Liver (tissue), 9 donors: ENCODE measurements around the gene CNBP. TPM values are rescaled to one million over a fixed set of nuclear protein-coding genes. Genes with fewer than 3 reads are reported as not detected.
A peak's percentile ranks its signal among the peaks of the same experiment; 100 is the strongest.

Experiments
- DNase-seq: peaks from one replicate; pipeline ENCODE4 v3.0.0-alpha.2; 2017; ENCODE audit warnings: low spot score
- H3K27ac ChIP-seq, 2 donors: one replicate each; pipeline ENCODE4 v1.7.0; 2013; ENCODE audit warnings: inconsistent platforms in 2 of 2, low read length in 2 of 2, control low read depth in 1 of 2, low read depth in 1 of 2, mild to moderate bottlenecking in 1 of 2
- H3K27me3 ChIP-seq, 4 donors: one replicate each; pipeline versions ENCODE4 v1.6.1 to v1.7.0; 2013; ENCODE audit warnings: low read length in 3 of 4, inconsistent platforms in 1 of 4, mild to moderate bottlenecking in 1 of 4, moderate library complexity in 1 of 4; ENCODE audit not compliant: control insufficient read depth in 4 of 4, insufficient read depth in 4 of 4
- H3K36me3 ChIP-seq, 4 donors: one replicate each; pipeline versions ENCODE4 v1.6.1 to v1.7.0; 2013; ENCODE audit warnings: low read length in 3 of 4, mild to moderate bottlenecking in 3 of 4, low read depth in 1 of 4, moderate library complexity in 1 of 4; ENCODE audit not compliant: control insufficient read depth in 4 of 4, insufficient read depth in 3 of 4
- H3K4me1 ChIP-seq, 4 donors: one replicate each; pipeline versions ENCODE4 v1.6.1 to v1.7.0; 2013; ENCODE audit warnings: low read length in 3 of 4, mild to moderate bottlenecking in 3 of 4, moderate library complexity in 1 of 4; ENCODE audit not compliant: control insufficient read depth in 4 of 4, insufficient read depth in 4 of 4
- H3K4me3 ChIP-seq, 3 donors: one replicate each; pipeline versions ENCODE4 v1.6.1 to v1.7.0; 2013; ENCODE audit warnings: low read length in 3 of 3, control low read depth in 1 of 3, low read depth in 1 of 3, mild to moderate bottlenecking in 1 of 3
- H3K9ac ChIP-seq, 2 donors: one replicate each; pipeline ENCODE4 v1.7.0; 2013; ENCODE audit warnings: low read length in 2 of 2, mild to moderate bottlenecking in 2 of 2, moderate library complexity in 2 of 2, control low read depth in 1 of 2, low read depth in 1 of 2
- H3K9me3 ChIP-seq, 4 donors: one replicate each; pipeline versions ENCODE4 v1.6.1 to v1.7.0; 2013; ENCODE audit warnings: low read length in 3 of 4; ENCODE audit not compliant: control insufficient read depth in 4 of 4
- ATF3 ChIP-seq: IDR thresholded peaks from 2 replicates; pipeline ENCODE4 v1.6.1; 2016; ENCODE audit warnings: antibody characterized with exemption
- CTCF ChIP-seq: fragments of 150-350 bp; IDR thresholded peaks from 2 replicates; pipeline ENCODE4 v1.5.1; 2017; ENCODE audit warnings: improper control_type of control experiment, low read depth, low read length; ENCODE audit not compliant: missing input control
- EGR1 ChIP-seq, 2 donors: IDR thresholded peaks; 2 replicates each; pipeline ENCODE4 v1.6.1; 2016 to 2018; ENCODE audit warnings: antibody characterized with exemption in 2 of 2, low read depth in 2 of 2
- FOXA1 ChIP-seq: IDR thresholded peaks from 2 replicates; pipeline ENCODE4 v1.6.1; 2016; ENCODE audit warnings: antibody characterized with exemption
- FOXA2 ChIP-seq: IDR thresholded peaks from 2 replicates; pipeline ENCODE4 v1.6.1; 2016; ENCODE audit warnings: antibody characterized with exemption
- HNF4A ChIP-seq, 2 donors: conservative IDR thresholded peaks; 2 replicates each; pipeline ENCODE4 v1.6.1; 2016; ENCODE audit warnings: antibody characterized with exemption in 2 of 2, mild to moderate bottlenecking in 2 of 2
- HNF4G ChIP-seq: IDR thresholded peaks from 2 replicates; pipeline ENCODE4 v1.6.1; 2016; ENCODE audit warnings: antibody characterized with exemption
- JUND ChIP-seq, 2 donors: IDR thresholded peaks; 2 replicates each; pipeline ENCODE4 v1.6.1; 2016; ENCODE audit warnings: antibody characterized with exemption in 2 of 2
- NR2F2 ChIP-seq: IDR thresholded peaks from 2 replicates; pipeline ENCODE4 v1.6.1; 2016; ENCODE audit warnings: antibody characterized with exemption
- REST ChIP-seq: IDR thresholded peaks from 2 replicates; pipeline ENCODE4 v1.6.1; 2016; ENCODE audit warnings: antibody characterized with exemption, mild to moderate bottlenecking
- RXRA ChIP-seq, 2 donors: IDR thresholded peaks; 2 replicates each; pipeline ENCODE4 v1.6.1; 2017 to 2018; ENCODE audit warnings: antibody characterized with exemption in 2 of 2, mild to moderate bottlenecking in 1 of 2
- SP1 ChIP-seq: IDR thresholded peaks from 2 replicates; pipeline ENCODE4 v1.6.1; 2018; ENCODE audit warnings: antibody characterized with exemption, mild to moderate bottlenecking
- TAF1 ChIP-seq: conservative IDR thresholded peaks from 2 replicates; pipeline ENCODE4 v1.6.1; 2016; ENCODE audit warnings: antibody characterized with exemption, mild to moderate bottlenecking
- YY1 ChIP-seq: IDR thresholded peaks from 2 replicates; pipeline ENCODE4 v1.6.1; 2016; ENCODE audit warnings: antibody characterized with exemption, mild to moderate bottlenecking
- ZBTB33 ChIP-seq: IDR thresholded peaks from 2 replicates; pipeline ENCODE4 v1.6.1; 2016; ENCODE audit warnings: antibody characterized with exemption
- WGBS: extraction: QIAGEN DNeasy Blood & Tissue Kit; methylation state at CpG from one replicate; pipeline ENCODE4 v1.1.7; 2013; 5-methylcytosine and 5-hydroxymethylcytosine counted together
- polyA plus RNA-seq, 2 donors: library from polyadenylated mRNA; stranded (reverse) in 1 of 2; unstranded in 1 of 2; fragments of 200-250 nt in 1 of 2; fragments of >200 nt in 1 of 2; fragmentation: Nextera tagmentation in 1 of 2; extraction: Ambion mirVana in 1 of 2; gene quantifications; one replicate each; pipeline versions ENCODE4 v1.2.1 to v1.2.3, GENCODE V29; 2013 to 2015
- total RNA-seq, 2 donors: library from RNA; depleted of rRNA; stranded (reverse); fragments of >200 nt; gene quantifications; one replicate each; pipeline ENCODE4 v1.2.3, GENCODE V29; 2014
- donor health status: healthy.
- donor health status: healthy.
- donor health status: healthy.
- donor health status: healthy.
- donor health status: healthy.

Gene CNBP
- total and polyA plus RNA-seq, 4 donors = 162 to 291 (median 214) TPM

- TF ChIP-seq CTCF = peak; percentile 15
- TF ChIP-seq HNF4A (conservative IDR thresholded peaks at IDR 0.05) = no peak
Measured at GRCh38 chr3:129162729-129163579, 20.7 kb downstream of the CNBP start (continued).

- no peak for TF ChIP-seq ZBTB33
- H3K27me3 ChIP-seq = no peaks in the 10 kb centered on the region
- peak; percentile 40 for DNase-seq
- peaks cover 4 to 21% (median 16%) of the 10 kb centered on the region in 4 donors for H3K36me3 ChIP-seq
- H3K4me3 ChIP-seq = peak overlapping the region; percentile 58 to 78 (median 72)
- H3K9me3 ChIP-seq = no peaks in the 10 kb centered on the region
- H3K27ac ChIP-seq = peak overlapping the region; percentile 87
- H3K9ac ChIP-seq = peak overlapping the region; percentile 62 to 84
- 1% methylated on average over 12 of the region's 12 CpGs for WGBS
- H3K4me1 ChIP-seq = peaks cover 0 to 34% (median 22%) of the 10 kb centered on the region in 4 donors
Measured at GRCh38 chr3:129161860-129162271, 21.8 kb downstream of the CNBP start.

- WGBS = under 1% methylated on average over 67 of the region's 67 CpGs
- DNase-seq = peak; percentile 85
- Histone ChIP-seq H3K4me1 (peaks cover 0 to 34% (median 22%) of the 10 kb centered on the region in 4 donors), H3K9me3 (no peaks in the 10 kb centered on the region), H3K36me3 (peaks cover 2 to 20% (median 15%) of the 10 kb centered on the region in 4 donors), H3K4me3 (peak within 1 kb of the TSS; percentile 72 to 90 (median 78)), H3K27ac (peak within 1 kb of the TSS; percentile 87), H3K9ac (peak within 1 kb of the TSS; percentile 81 to 92), H3K27me3 (no peaks in the 10 kb centered on the region)
- TF ChIP-seq RXRA (IDR thresholded peaks at IDR 0.05) = peak; percentile 45 to 57
- peak; percentile 68 for TF ChIP-seq CTCF
- peak; percentile 22 for TF ChIP-seq REST
- TF ChIP-seq FOXA1 = no peak
- peak; percentile 26 to 37 for TF ChIP-seq HNF4A (conservative IDR thresholded peaks at IDR 0.05)
- peak in 1 of 2 donors; percentile 73 for TF ChIP-seq JUND (IDR thresholded peaks at IDR 0.05)
- TF ChIP-seq FOXA2 = no peak
- peak; percentile 86 for TF ChIP-seq NR2F2
- peak; percentile 71 for TF ChIP-seq TAF1
- no peak for TF ChIP-seq HNF4G
- peak; percentile 43 for TF ChIP-seq ATF3
- TF ChIP-seq SP1 = peak; percentile 70
- TF ChIP-seq YY1 = peak; percentile 78
- peak; percentile 98 to 99 for TF ChIP-seq EGR1 (IDR thresholded peaks at IDR 0.05; ENCODE audit: low read depth in 2 of 2)
Measured at GRCh38 chr3:129160891-129161859, 22.5 kb downstream of the CNBP start, which contains the start of gene ISY1. Gene ISY1 (minus strand): TSS chr3:129161063. CDS start chr3:129160975, 88 bp downstream.
